Central memory CD8-positive, alpha-beta T cell (primary cell): ENCODE data around the gene ISL2.
"Not testable (repeated sequence)": the region's sequence is repeated elsewhere in the genome, so short reads cannot be mapped to it uniquely, and the experiment has no call there.

ENCODE experiments used
- ATAC-seq: fragments of 150-1000 bp; cut with Tn5 transposase; replicated peaks from 2 replicates; pipeline ENCODE4 v1.10.0; 2022; ENCODE audit warnings: mild to moderate bottlenecking, moderate FRiP score, moderate number of reproducible peaks; ENCODE audit not compliant: poor library complexity, severe bottlenecking; ENCODE audit errors: extremely low read depth
- DNase-seq, 2 donors: peaks; one replicate each; pipeline ENCODE4 v3.0.0; 2021; ENCODE audit warnings: low spot score in 2 of 2
- H3K27ac Mint-ChIP-seq: one replicate; pipeline ENCODE4 v1.8.0; 2022; ENCODE audit warnings: low read depth, mild to moderate bottlenecking, moderate library complexity, mixed read lengths
- H3K27me3 Mint-ChIP-seq: one replicate; pipeline ENCODE4 v1.8.0; 2022; ENCODE audit warnings: mixed read lengths
- H3K36me3 Mint-ChIP-seq: one replicate; pipeline ENCODE4 v1.8.0; 2022; ENCODE audit warnings: mild to moderate bottlenecking, moderate library complexity, mixed read lengths; ENCODE audit not compliant: insufficient read depth
- H3K4me1 Mint-ChIP-seq: one replicate; pipeline ENCODE4 v1.8.0; 2022; ENCODE audit warnings: mixed read lengths
- H3K4me3 Mint-ChIP-seq: one replicate; pipeline ENCODE4 v1.8.0; 2022; ENCODE audit warnings: mild to moderate bottlenecking, moderate library complexity, mixed read lengths
- H3K9me3 Mint-ChIP-seq: one replicate; pipeline ENCODE4 v1.8.0; 2022; ENCODE audit warnings: mixed read lengths

ISL2 gene

DNA sequence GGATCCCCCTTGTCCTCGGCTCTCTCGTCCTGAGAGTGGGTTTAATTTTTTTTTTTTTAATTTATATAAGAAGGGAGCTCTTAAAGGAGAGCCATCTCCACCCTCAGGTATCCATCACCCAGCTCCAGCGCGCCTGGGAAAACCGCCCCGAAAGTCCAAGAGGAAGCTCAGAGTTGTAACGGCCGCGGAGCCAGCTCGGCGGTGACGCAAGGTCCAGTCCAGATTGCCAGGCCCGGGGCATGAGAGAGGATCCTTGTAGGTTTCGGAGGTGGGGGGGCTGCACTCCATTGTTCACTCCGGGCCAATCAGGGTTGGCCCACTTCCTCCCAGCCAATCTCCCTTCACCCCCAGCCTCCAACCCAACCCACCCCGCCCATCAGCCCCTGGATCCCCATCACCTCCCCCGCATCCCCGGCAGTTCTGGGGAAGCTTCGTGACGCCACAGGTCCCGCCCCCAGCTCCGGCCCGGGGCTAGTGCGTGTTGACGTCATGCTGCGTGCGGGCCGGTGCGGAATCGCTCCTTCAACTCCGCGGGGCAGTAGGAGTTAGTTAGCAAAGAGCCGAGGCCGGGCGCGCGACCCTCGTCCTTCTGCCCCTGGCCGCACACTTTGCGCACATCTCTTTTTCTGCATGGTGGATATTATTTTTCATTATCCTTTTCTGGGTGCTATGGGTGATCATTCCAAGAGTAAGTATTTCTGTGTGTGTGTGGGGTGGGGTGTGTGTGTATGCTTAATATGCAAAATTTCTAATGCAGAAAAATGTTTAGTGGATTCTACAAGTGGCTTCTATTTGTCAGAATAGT lies at the start of gene ISL2:
TSS of gene ISL2 (plus strand) at position 520 of the 805 bp plus-strand sequence. CDS start at position 631, 111 bp downstream.
- Mint-ChIP-seq H3K4me3 (peak within 1 kb of the TSS; percentile 76), H3K4me1 (peaks cover 45% of the 10 kb centered on the region), H3K36me3 (peaks cover 21% of the 10 kb centered on the region), H3K9me3 (no peaks in the 10 kb centered on the region), H3K27ac (peak within 1 kb of the TSS; percentile 76), H3K27me3 (peaks cover 77% of the 10 kb centered on the region)
- DNase-seq (no peak), ATAC-seq (no peak)

DNA sequence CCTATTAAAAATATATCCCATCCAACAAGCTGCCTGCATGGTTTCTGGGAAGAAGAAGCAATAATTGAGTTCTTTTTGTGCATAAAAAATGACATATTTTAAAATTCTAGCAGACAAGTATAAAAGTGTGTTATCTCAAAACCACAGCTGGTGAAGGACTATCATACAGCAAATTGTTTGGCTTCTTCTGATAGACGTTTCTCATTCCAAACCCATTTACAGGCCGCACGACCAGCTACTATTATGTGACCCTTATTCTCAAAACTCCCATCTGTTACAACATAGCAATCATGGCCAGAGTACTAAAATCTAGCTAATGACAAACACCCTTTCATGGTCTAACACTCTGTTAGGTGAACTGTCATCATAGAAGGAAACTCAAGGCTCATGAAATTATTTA lies 47.0 kb upstream of the ISL2 start:
- H3K27ac Mint-ChIP-seq, result no peak overlapping the region
- DNase-seq, result no peak
- peaks cover 11% of the 10 kb centered on the region for H3K36me3 Mint-ChIP-seq
- H3K4me1 Mint-ChIP-seq, result peaks cover 20% of the 10 kb centered on the region
- H3K27me3 Mint-ChIP-seq, result no peaks in the 10 kb centered on the region
- H3K4me3 Mint-ChIP-seq, result no peak overlapping the region
- ATAC-seq, result no peak
- H3K9me3 Mint-ChIP-seq, result no peaks in the 10 kb centered on the region

- Mint-ChIP-seq H3K27me3 (no peaks in the 10 kb centered on the region), H3K36me3 (peaks cover 14% of the 10 kb centered on the region), H3K9me3 (no peaks in the 10 kb centered on the region), H3K4me3 (no peak overlapping the region), H3K4me1 (peaks cover 17% of the 10 kb centered on the region), H3K27ac (peak overlapping the region; percentile 7)
- ATAC-seq (no peak), DNase-seq (no peak)
Measured at GRCh38 chr15:76293361-76293760, 43.2 kb upstream of the ISL2 start.

GRCh38 chr15:76294463-76294862 lies 42.1 kb upstream of the ISL2 start:
- H3K4me3 Mint-ChIP-seq, H3K27ac Mint-ChIP-seq, ATAC-seq, DNase-seq, H3K9me3 Mint-ChIP-seq, H3K27me3 Mint-ChIP-seq: not testable (repeated sequence)
- H3K36me3 Mint-ChIP-seq, result peaks cover 11% of the 10 kb centered on the region
- H3K4me1 Mint-ChIP-seq, result peaks cover 17% of the 10 kb centered on the region

DNA sequence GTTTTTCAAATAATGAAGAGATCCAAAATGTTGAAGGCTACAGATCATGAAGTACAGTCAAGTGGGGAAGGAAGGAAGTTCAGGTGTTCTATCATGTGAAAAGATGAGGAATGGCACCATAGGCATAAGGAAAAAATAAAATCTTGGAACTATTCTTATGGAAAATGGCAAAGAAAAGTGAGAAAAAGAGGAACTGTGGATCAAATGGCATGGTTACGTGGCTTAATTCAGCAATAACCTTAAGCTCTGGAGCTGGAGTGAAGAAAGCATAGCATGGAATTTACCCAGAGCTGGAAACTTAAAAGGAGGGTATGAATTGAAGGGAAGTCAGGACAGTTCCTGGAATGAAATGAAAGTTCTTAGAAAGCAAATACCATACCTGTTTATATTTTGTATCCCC lies 39.7 kb upstream of the ISL2 start:
- DNase-seq (no peak), ATAC-seq (no peak)
- no peak overlapping the region for H3K27ac Mint-ChIP-seq
- H3K4me3 Mint-ChIP-seq, result no peak overlapping the region
- H3K9me3 Mint-ChIP-seq, result no peaks in the 10 kb centered on the region
- H3K4me1 Mint-ChIP-seq, result peaks cover 17% of the 10 kb centered on the region
- H3K27me3 Mint-ChIP-seq, result no peaks in the 10 kb centered on the region
- peaks cover 4% of the 10 kb centered on the region for H3K36me3 Mint-ChIP-seq

GRCh38 chr15:76297951-76298350 lies 38.6 kb upstream of the ISL2 start:
- not testable (repeated sequence) for ATAC-seq, H3K27me3 Mint-ChIP-seq, H3K27ac Mint-ChIP-seq, H3K9me3 Mint-ChIP-seq, DNase-seq, H3K4me3 Mint-ChIP-seq, H3K36me3 Mint-ChIP-seq
- H3K4me1 Mint-ChIP-seq, result peaks cover 17% of the 10 kb centered on the region

GRCh38 chr15:76298986-76299385 lies 37.6 kb upstream of the ISL2 start:
- no peak overlapping the region for H3K27ac Mint-ChIP-seq
- H3K4me3 Mint-ChIP-seq, result no peak overlapping the region
- ATAC-seq (no peak), DNase-seq (no peak)
- H3K27me3 Mint-ChIP-seq, result no peaks in the 10 kb centered on the region
- peaks cover 4% of the 10 kb centered on the region for H3K36me3 Mint-ChIP-seq
- H3K9me3 Mint-ChIP-seq, result no peaks in the 10 kb centered on the region
- peaks cover 19% of the 10 kb centered on the region for H3K4me1 Mint-ChIP-seq

- Mint-ChIP-seq H3K4me3 (no peak overlapping the region), H3K9me3 (no peaks in the 10 kb centered on the region), H3K27me3 (no peaks in the 10 kb centered on the region), H3K36me3 (peaks cover 2% of the 10 kb centered on the region), H3K27ac (no peak overlapping the region), H3K4me1 (peaks cover 16% of the 10 kb centered on the region)
- DNase-seq (no peak), ATAC-seq (no peak)
Measured at GRCh38 chr15:76299786-76300185, 36.8 kb upstream of the ISL2 start.

DNA sequence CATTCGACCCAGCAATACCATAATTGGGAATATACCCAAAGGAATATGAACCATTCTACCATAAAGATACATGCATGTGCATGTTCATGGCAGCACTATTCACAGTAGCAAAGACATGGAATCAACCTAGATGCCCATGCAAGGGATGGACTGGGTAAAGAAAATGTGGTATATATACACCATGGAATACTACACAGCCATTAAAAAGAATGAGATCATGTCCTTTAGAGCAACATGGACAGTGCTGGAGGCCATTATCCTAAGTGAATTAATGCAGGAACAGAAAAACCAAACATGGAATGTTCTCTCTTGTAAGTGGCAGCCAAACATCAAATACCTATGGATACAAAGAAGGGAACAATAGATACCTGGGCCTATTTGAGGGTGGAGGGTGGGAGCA lies 32.7 kb upstream of the ISL2 start:
- H3K4me3 Mint-ChIP-seq, result no peak overlapping the region
- ATAC-seq (no peak), DNase-seq (no peak)
- H3K27me3 Mint-ChIP-seq, result no peaks in the 10 kb centered on the region
- H3K4me1 Mint-ChIP-seq, result peaks cover 24% of the 10 kb centered on the region
- no peak overlapping the region for H3K27ac Mint-ChIP-seq
- H3K9me3 Mint-ChIP-seq, result no peaks in the 10 kb centered on the region
- no peaks in the 10 kb centered on the region for H3K36me3 Mint-ChIP-seq

- DNase-seq (no peak), ATAC-seq (no peak)
- Mint-ChIP-seq H3K4me1 (peaks cover 46% of the 10 kb centered on the region), H3K4me3 (peak overlapping the region; percentile 83), H3K27me3 (no peaks in the 10 kb centered on the region), H3K36me3 (peaks cover 11% of the 10 kb centered on the region), H3K27ac (peak overlapping the region; percentile 90), H3K9me3 (no peaks in the 10 kb centered on the region)
Measured at GRCh38 chr15:76309601-76310330, 26.8 kb upstream of the ISL2 start.

DNA sequence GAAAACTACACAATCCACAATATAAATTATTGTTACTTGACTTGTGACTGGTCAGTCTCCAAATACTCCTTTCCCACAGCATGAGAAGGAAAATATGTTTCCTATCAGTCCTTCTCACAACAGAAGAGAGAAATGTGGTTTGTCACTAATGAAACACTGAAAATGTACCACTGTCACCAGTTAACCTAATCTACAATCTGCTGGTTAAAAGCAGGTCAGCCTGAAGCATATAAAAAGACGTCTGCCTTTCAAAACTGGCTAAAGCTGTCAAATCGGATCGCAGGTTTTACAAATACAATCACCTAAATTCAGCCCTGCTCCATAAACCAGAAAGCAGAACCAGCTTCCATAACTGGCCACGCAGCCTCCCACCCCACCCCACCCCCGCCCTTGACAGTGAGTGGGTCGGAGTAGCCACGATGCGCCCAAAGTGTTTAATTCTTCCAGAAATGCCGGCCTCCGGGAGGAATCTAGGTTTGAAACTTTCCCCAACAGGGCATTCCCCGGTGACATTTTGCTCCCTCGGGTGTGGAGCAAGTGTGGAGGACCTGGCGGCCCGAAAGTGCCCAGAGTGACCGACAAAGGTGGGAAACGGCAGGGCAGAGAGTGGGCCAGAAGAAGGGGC lies 26.0 kb upstream of the ISL2 start:
- Mint-ChIP-seq H3K4me1 (peaks cover 40% of the 10 kb centered on the region), H3K36me3 (peaks cover 11% of the 10 kb centered on the region), H3K27me3 (no peaks in the 10 kb centered on the region), H3K4me3 (peak overlapping the region; percentile 83), H3K27ac (peak overlapping the region; percentile 90), H3K9me3 (no peaks in the 10 kb centered on the region)
- ATAC-seq (peak; percentile 17), DNase-seq (no peak)

- Mint-ChIP-seq H3K4me1 (peaks cover 40% of the 10 kb centered on the region), H3K36me3 (peaks cover 11% of the 10 kb centered on the region), H3K27ac (peak within 1 kb of the TSS; percentile 90), H3K27me3 (no peaks in the 10 kb centered on the region), H3K4me3 (peak within 1 kb of the TSS; percentile 83), H3K9me3 (no peaks in the 10 kb centered on the region)
- DNase-seq (peak; percentile 63 to 73), ATAC-seq (peak; percentile 94)
Measured at GRCh38 chr15:76311100-76311953, 25.2 kb upstream of the ISL2 start, which contains the start of gene ETFA. Gene ETFA, minus strand, starts transcription at chr15:76311469. Its CDS starts 81 bp downstream, at chr15:76311388.
